Right ventricle myocardium superior (tissue), 1 donor: ENCODE measurements around the gene TMEM255B. TPM values are rescaled to one million over a fixed set of nuclear protein-coding genes. Genes with fewer than 3 reads are reported as not detected.

Source experiments
- ATAC-seq: fragments of 200-7000 bp; cut with Tn5 transposase; one replicate; pipeline ENCODE4 v1.9.1; 2020; ENCODE audit warnings: mild to moderate bottlenecking; ENCODE audit not compliant: poor library complexity
- DNase-seq: peaks from one replicate; pipeline ENCODE4 v3.0.0-alpha.2; 2020
- intact Hi-C: fragments of 100-400 bp; cut with DNase I; formaldehyde crosslinking; loops from one replicate; pipeline ENCODE4 v1.11.2; 2022
- total RNA-seq: library from RNA; stranded (reverse); fragmentation: NEBNext Ultra II Directional; extraction: Animal tissue kit (Norgen Biotek cat#: 25700); gene quantifications from one replicate; pipeline ENCODE4 v1.2.1, GENCODE V29; 2021
- donor health status: DM: no; HTN: yes; CAD: no; lungs with severe emphysema.

Gene TMEM255B
- total RNA-seq, 1 donor from 2014 or later, result 6.9 TPM

DNA sequence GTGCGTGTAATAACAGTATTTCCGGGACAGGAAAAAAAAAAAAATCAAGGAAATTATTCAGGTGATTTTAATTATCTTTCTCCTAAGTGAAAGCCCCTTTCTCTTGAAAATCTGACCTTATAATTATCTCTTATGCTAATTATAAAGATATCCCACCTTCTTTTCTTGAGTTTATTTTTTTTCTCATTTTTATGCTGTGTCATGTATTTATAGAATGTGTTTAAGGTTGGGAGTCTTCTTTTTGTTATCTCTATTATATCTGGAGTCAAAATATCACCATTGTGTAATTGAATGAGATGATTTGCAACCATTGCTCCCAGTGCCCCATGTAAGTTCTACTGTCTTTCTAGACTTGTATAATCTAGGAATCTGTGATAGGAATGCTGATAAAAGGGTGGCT lies 3.0 kb downstream of the TMEM255B start:
- intact Hi-C loops, result no loop called here
- DNase-seq, result no peak
- ATAC-seq, result no peak

DNA sequence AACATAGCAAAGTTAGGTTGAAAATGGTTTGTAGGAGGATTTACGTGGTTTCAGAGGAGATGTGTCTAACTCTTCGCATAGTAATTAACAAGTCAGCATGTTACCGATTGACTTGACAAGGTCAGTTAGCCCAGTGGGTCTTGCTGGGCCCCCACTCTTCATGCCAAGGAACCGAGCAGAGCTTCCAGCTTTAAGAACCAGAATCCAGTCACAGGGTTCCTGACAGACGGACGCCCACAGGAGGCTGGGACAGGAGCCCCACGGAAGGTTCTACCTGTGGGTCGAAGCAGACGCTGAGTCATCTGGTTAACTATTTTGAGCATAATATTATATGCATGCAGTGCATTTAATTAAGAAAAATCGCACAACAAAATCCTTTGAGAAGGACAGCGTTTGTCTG lies 3.5 kb downstream of the TMEM255B start:
- no peak for DNase-seq
- intact Hi-C loops, result no loop called here
- ATAC-seq, result no peak

DNA sequence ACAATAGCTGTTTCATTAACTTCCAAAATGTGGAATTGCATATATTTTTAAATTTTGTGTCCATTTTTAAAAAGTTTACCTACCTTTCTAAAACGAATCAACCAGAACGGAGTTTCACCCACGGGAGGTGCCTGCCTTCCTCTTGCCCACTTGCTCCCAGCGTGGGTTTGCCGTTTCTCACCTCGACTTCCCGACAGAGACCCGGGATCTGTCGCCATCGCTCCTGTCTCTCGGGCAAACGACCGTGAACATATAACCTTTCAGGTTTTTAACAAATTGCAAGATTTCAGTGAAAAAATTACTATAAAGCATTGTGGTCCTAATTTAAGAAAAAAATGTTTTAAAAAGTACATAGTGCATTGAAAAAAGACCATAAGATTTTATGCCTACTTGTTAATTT lies 4.2 kb downstream of the TMEM255B start:
- DNase-seq (no peak), ATAC-seq (no peak)
- intact Hi-C loops, result no loop called here

DNA sequence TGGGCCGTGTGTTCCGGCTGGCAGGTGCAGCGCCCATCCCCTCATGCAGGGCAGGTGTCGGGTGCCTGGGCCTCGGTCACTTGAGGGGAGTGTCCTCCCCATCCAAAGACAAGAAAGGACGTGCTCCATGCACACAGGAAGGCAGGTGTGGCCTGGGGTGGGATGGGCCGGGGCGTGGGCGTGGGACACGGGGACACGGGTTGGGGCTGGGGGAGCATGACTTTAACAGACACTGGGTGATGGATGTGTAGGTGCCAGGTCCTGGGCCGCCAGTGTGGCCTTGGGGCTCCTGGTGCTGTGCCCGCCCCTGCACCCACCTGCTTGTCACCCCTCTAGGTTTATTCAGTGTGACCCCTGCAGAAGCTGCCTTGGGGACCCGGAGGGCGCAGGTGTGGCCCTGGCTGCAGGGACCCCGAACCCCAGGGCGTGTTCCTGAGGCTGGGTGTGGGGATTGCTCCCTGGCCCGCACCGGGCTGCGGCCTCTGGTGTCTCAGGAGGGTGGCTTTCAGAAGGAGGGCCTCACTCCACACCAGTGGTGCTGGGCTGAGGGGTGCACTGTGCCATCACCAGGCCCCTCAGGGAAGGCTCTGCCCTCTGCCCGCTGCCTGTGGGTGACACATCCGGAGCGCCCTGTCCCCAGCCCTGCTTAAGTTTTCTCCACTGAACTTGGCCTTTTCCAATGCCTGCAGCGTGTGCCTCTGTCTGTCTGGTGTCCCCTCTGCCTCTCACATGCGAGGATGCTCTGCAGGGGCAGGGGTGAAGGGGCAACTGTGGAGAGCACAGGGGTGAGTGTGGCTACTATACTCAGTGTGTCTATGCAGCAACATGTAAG lies 5.2 kb downstream of the TMEM255B start:
- ATAC-seq, result no peak
- intact Hi-C loops, result no loop called here

DNA sequence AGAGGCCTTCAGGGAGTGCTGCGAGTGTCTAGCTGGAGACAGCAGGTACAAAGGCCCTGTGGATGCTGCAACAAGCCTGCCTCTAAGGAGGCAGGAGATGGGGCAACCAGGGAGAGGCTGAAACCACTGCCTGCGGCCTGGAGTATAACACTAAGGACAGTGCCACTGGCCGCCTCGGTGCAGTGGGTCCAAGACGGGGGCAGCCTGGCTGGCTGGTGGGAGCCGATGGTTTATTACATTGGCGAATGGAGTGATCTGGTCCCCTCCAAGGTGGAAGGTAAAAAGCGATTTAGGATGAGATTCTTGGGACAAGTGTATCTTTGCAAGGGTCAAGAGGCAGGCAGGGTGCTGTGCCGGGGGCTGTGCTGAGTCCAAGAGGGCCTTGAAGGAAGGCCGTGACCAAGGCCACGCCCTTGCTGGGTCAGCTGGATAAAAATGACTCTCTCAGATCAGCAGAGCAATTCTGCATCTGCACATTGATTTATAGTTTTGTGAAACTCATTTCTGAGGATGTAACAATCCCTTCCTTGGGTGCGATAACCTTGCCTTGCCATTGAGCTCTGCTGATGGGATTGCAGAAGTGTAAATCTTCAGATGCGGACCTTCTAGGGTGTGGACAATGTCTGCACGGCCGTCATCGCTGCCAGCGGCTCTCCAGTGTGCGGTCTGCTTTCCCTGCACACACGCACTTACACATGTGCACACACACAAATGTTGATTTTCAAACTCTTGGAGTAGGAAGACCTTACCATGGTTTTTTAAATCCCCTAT lies 6.0 kb downstream of the TMEM255B start:
- no peak for ATAC-seq
- intact Hi-C loops, result no loop called here
- DNase-seq, result no peak

More for the DNA sequence above, 5.2 kb downstream of the TMEM255B start:
- no peak for DNase-seq

DNA sequence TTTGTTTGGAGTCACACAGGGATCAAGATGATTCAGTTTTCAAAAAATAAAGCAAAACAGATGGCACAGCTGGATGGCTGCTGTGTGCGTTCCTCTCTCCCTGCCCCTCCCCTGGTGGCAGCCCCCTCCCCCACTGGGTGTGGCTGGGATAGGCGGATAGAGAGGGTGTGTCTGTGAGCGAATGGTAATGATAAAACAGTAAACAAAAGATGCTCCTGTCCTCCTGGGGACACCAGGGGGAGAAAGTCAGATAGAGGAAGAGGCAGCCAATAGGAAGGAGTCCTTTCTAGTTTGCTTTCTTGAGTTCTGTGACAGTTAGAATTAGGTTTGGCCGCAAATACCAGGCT lies 6.5 kb downstream of the TMEM255B start:
- ATAC-seq (no peak), DNase-seq (no peak)
- intact Hi-C loops, result no loop called here

DNA sequence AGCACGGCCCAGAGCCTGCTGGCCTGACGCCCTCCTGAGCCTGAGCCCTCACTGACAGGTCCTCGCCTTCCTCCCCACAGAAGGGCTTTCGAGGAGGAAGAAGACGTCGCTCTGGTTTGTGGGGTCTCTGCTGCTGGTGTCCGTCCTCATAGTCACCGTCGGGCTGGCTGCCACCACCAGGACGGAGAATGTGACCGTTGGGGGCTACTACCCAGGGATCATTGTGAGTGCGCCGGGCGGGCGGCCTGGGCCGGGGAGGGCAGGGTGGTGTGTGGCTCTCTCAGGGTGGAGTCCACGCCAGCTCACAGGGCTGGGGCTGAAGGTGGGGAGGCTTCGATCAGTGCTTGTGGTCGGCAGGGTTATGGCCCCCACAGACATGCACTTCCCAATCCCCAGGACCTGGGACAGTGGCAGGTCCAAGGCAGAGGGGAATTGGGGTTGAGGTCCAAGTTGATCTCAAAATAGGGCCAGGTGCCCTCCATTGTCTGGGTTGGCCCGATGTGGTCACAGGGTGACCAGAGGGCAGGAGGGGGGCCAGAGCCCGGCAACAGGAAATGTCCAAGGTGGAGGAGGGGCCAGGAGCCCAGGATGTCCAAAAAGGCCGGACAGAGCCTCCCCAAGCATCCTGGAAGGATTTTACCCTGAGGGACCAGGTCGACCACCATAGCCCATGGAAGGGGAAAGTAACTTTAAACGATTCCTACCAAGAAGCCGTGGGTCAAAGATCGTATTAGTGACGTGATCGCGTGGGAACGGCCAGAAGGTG lies 7.2 kb downstream of the TMEM255B start:
- ATAC-seq (no peak), DNase-seq (no peak)
- intact Hi-C loops, result no loop called here

DNA sequence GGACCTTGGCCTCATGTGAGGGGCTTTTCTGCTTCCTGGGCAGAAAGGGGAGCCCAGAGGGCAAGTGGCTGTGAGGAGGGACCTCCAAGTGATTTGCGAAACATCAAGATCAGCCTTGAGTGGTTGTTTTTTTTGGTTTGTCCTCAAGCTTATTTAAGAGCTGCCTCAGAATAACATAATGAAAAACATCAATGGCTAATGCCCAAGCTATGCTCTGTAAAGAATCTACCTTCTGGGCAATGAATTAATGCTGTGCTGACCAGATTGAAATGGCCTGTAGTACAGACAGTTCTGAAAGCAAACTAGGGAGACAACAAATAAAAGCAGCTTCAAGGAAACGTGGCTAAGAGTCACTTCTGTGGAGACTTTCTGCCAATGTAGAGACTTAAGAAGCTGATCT lies 8.3 kb downstream of the TMEM255B start:
- no peak for DNase-seq
- intact Hi-C loops, result no loop called here
- ATAC-seq, result no peak

DNA sequence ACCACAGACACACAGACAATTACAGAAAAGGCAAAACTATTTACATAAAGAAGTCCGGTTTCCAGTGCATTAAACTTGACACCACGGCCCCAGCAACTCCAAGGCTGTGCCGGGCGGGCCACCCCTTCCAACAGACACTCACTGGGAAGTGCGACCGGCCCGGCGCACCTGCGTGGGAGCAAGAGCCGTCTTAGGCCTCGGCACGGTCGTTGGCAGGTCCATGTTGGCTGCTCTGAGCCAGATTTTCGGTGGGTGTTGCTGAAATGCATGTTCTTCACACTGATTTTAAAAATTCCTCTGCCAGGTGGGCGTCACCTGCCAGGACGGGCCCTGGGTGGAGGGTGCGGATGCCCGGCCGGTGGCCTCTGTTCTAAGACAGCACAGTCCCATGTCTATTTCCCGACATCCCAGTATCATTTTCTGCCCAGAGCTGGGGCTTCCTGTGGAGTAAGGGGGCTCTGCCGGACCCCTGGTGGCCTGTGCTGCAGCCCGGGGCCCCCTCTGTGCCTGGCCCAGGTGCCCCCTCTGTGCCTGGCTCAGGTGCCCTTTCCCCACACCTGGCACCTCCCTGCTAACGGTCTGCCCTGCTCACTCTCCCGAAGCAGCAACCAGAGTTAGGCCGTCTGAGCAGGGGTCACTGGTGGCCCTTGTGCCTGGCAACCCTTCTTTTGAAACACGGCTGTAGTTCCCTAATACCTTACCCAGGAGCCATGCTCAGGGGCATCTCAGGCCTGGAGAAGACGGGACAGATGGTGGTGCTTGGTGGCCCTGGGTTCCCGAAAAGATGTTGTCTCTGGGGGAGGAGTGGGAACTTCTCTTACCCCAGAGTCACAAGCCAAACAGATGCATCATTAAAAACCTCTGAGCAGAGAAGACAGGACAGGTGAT lies 9.2 kb downstream of the TMEM255B start:
- intact Hi-C loops, result no loop called here
- ATAC-seq (no peak), DNase-seq (no peak)

DNA sequence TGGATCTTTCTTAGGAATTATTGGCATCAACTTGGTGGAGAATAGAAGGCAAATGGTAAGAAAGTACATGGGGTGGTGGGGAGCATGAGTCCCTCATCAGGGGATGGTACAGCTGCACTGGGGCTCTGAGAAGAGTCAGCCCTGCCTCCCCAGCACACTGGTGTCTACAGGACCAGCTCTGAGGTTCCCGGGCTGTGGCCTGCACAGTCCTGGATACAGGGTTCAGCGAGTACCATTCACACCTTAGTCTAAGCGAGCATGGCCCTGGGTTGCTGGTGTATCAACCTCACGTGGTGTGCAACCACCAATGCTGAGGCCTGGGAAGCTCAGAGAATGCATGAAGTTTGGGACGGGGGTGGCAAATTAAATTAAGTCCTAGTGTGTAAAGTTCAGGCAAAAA lies 10.1 kb downstream of the TMEM255B start:
- intact Hi-C loops, result no loop called here
- no peak for ATAC-seq
- no peak for DNase-seq

DNA sequence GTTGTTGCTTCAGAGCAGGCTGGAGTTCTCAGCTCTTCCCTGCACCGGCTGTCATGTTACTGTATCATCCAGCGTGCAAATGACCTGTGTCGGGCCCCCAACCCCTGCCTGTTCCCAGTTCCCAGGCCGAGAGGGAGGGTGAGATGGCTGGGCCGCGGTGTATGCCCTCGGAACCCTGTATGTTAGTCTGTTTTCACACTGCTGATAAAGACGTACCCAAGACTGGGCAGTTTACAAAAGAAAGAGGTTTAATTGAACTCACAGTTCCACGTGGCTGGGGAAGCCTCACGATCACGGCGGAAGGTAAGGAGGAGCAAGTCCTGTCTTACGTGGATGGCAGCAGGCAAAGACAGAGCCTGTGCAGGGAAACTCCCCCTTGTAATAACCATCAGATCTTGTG lies 10.9 kb downstream of the TMEM255B start:
- ATAC-seq (no peak), DNase-seq (no peak)
- intact Hi-C loops, result no loop called here

DNA sequence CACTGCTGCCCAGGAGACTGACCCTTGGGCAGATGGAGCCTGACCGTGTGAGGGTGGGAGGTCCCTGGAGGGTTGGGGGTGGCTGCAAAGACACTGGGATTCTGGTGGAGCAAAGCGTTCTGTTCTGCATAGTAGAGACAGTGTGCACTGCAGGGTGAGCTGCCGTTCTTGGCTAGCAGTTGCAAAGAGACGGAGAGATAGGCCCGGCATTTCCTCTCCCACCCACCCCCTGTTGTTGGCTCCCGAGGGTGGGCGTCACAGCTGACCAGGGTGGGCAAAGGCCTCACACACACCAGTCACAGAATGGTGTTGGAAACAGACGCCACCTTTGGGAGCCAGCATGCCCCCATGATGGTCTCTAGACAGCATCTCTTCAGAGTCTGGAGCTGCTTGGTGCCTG lies 11.4 kb downstream of the TMEM255B start:
- intact Hi-C loops, result no loop called here
- DNase-seq, result no peak
- ATAC-seq, result no peak

DNA sequence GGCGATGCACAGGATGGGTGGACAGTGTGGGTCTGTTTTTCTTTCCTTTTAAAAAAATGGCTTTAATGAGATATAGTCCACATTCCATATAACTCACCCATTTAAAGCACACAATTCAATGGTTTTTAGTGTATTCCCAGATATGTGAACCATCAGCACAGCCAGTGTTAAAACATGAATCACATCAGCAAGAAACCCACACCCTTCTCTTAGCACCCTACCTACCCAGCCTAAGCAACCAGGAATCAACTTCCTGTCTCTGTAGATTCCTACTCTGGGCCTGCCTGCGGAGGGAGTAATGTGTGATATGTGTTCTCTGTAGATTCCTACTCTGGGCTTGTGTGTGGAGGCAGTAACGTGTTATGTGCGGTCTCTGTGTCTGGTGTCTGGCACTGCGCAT lies 11.9 kb downstream of the TMEM255B start:
- intact Hi-C loops, result no loop called here
- no peak for DNase-seq
- ATAC-seq, result no peak

DNA sequence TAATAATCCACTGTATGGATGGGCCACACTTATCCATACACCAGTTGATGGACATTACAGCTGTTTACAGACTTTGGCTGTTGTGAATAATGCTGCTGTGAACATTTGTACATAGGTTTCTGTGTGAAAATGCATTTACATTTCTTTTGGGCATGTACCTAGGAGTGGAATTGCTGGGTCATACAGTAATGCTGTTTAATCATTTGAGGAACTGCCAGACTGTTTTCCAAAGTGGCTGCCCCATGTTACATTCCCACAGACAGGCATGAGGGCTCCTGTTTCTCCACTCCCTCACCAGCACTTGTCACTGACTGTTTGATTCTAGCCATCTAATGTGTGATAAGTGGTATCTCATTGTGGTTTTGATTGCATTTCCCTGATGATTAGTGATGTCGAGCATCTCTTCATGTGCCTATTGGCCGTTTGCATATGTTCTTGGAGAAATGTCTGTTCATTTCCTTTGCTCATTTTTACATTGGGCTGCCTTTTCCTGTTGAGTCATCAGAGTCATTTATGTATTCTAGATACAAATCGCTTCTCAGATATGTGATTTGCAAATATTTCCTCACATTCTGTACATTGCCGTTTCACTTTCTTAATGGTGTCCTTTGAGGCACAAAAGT lies 12.8 kb downstream of the TMEM255B start:
- no peak for DNase-seq
- intact Hi-C loops, result no loop called here
- ATAC-seq, result no peak

DNA sequence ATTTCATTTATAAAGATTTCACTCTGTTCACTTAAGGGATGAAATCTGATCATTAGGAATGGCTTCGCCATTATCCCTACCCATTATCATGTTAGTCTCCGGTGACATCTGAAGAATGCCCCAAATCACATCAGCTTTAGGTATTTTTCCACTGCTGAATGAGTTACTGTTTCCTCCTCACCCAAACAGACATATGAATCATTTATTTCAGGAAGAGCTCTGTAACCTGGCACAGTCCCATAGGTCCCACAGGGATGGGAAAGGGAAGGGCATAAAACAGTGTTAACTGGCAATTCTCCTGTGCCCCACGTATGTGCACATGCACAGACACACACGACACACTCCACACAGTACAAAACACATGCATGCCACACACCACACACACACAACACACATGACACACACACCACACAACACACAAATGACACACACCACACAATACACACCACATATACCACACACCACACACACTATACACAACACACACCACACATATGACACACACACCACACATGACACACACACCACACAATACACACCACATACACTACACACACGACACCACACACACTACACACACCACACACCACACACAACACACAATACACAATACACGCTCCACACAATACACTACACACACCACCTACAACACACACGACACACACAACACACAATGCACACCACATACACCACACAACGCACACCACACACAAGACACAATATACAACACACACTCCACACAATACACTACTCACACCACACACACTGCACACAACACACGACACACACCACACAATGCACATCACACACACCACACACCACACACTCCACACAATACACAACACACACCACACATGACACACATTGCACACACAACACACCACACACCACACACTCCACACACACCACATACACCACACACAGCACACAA lies 15.4 kb downstream of the TMEM255B start:
- intact Hi-C loops, result no loop called here
- no peak for ATAC-seq
- DNase-seq, result no peak

DNA sequence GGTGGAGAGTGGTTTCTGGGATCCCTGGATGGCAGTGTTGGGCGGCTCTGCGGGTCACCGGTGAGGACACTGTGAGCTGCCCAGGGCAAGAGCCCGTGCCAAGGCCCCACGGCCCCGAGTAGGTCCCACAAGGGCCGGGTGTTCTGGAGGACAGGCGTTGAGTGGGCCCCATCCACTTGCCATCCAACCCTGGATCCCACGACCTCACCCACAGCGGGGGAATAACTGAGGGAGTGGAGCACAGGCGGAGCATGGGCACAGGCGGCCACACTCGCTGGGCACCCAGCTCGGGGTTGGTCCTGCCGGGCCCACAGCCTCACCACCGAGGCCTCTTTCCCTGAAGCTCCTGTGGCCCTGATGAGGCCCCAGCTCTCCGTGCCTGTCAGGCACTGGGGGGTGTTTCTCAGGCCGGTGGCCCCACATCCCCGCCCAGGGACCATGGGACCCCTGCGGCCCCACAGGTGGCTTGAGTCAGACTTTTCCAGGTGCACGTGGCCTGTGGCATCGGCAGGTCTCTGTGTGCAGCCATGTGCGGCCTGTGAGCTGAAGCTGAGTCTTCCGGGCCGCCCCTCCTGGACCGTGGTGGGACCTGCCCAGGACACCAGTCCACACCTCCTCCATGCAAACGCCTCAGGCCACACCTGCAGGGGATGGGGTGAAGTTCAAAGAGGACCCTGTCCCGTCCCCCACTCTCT lies 16.6 kb downstream of the TMEM255B start:
- DNase-seq (no peak), ATAC-seq (no peak)
- intact Hi-C loops, result no loop called here
